Measurements from ENCODE around the gene FRMD6.
"Not testable (repeated sequence)": the region's sequence is repeated elsewhere in the genome, so short reads cannot be mapped to it uniquely, and the experiment has no call there.

FRMD6 gene

DNA sequence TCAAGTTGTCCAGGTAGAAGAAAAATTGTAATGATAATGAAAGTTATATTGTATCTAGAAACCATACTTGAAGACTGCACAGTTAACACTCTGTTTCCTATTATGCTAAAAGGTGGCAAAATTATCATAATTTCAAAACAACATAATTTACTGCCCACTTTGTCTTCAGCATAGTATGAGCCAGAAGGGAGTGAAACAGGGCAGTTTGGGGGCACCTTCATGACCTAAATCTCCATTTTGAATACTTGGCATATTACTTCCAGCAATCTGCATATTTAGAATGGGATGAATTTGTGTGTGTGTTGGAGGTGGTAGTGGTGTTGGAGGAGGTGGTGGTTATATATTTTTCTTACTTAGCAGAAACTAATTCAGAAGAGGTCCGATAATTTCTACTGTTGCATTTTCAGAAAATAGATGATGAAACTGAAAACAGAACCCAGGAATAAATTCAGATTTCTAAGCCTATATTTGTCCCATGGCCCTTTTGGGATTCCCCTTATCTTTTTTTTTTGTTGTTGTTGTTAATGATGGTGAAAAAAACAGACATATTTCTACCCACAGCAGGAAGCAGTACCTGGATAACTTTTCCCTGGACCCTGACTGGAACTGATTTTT, 26.6 kb upstream of the FRMD6 start:
- TF ChIP-seq, protein P1, sequence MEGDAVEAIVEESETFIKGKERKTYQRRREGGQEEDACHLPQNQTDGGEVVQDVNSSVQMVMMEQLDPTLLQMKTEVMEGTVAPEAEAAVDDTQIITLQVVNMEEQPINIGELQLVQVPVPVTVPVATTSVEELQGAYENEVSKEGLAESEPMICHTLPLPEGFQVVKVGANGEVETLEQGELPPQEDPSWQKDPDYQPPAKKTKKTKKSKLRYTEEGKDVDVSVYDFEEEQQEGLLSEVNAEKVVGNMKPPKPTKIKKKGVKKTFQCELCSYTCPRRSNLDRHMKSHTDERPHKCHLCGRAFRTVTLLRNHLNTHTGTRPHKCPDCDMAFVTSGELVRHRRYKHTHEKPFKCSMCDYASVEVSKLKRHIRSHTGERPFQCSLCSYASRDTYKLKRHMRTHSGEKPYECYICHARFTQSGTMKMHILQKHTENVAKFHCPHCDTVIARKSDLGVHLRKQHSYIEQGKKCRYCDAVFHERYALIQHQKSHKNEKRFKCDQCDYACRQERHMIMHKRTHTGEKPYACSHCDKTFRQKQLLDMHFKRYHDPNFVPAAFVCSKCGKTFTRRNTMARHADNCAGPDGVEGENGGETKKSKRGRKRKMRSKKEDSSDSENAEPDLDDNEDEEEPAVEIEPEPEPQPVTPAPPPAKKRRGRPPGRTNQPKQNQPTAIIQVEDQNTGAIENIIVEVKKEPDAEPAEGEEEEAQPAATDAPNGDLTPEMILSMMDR (IDR thresholded peaks at IDR 0.05; ENCODE audit: extremely low read depth, insufficient read depth, missing control alignments): no peak
- in situ Hi-C loops (cut with MboI; ENCODE audit: low pct_unique_long_range_greater_than_20kb, low sequenced_read_pairs, unreplicated experiment): no loop called here
- DNase-seq (ENCODE audit: low spot score): no peak

DNA sequence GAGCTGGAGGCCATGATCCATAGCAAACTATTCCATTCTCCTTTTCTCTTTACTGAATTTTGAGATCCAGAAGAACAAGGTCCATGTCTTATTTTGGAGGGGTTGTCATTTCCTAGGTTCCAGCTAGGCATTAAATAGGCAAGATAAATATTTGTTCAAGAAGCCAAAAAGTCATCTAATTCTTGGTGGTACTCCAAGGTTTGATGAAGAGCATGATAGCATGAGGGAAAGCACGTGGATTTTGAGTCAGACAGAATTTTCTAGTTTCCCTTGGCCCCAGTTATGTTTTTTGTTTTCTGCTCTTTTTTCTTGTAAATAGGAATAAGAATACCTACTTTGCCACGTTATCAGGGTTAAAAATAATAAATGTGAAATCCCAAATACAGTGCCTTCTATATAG, 25.5 kb upstream of the FRMD6 start:
- DNase-seq (ENCODE audit: low spot score): no peak
- TF ChIP-seq, protein P1 (IDR thresholded peaks at IDR 0.05; ENCODE audit: extremely low read depth, insufficient read depth, missing control alignments): no peak
- in situ Hi-C loops (cut with MboI; ENCODE audit: low pct_unique_long_range_greater_than_20kb, low sequenced_read_pairs, unreplicated experiment): no loop called here

DNA sequence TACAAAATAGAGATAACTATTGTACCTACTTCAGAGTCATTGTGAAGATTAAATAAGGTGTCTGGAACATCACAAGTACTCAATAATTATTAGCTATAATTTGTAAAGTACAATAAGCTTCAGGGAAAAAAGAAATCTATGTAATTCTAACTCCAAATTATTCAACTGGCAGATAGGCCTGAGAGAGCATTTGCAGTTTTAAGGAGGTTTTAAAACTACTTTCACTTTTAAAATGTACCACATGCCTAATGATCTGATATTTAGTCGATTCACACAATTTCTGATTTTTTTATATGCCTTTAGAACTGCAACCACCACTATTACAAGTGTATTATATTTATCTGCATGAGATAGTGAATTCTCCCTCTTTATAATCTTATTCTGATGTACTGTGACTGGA, 24.9 kb upstream of the FRMD6 start:
- in situ Hi-C loops (cut with MboI; ENCODE audit: low pct_unique_long_range_greater_than_20kb, low sequenced_read_pairs, unreplicated experiment): no loop called here
- no peak for DNase-seq (ENCODE audit: low spot score)
- TF ChIP-seq, protein P1 (IDR thresholded peaks at IDR 0.05; ENCODE audit: extremely low read depth, insufficient read depth, missing control alignments): no peak

DNA sequence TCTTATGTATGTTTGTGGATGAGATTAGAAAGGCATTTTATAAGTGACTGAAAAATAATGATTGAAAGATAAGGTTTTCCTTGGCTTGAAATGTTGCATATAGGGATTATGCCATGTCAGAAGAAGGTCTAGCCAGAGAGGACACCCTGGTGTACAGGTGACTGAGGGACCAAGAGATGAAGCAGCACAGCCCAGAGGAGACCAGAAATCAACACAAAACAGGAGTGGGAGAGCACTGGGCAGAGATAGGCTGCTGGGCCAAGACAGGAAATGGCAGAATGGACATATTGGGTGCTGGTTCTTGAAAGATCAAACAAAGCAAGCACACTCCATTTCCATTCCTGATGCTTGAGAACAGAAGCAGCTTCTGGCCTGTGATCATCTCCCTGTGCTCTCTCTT, 24.4 kb upstream of the FRMD6 start:
- no peak for DNase-seq (ENCODE audit: low spot score)
- in situ Hi-C loops (cut with MboI; ENCODE audit: low pct_unique_long_range_greater_than_20kb, low sequenced_read_pairs, unreplicated experiment): no loop called here
- TF ChIP-seq, protein P1 (IDR thresholded peaks at IDR 0.05; ENCODE audit: extremely low read depth, insufficient read depth, missing control alignments): no peak

DNA sequence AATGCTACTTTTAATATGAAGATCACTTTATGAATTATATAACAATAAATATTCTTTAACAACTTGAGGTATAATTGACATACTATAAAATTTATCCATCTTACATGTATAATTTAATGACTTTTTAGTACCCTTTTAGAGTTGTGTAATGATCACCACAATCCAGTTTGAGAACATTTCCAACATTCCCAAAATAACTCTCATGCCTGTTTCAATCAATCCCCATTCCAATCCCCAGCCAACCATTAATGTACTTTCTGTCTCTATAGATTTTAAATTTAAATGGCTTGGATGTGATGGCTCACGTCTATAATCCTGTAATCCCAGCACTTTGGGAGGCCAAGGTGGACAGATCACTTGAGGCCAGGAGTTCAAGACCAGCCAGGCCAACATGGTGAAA, 23.5 kb upstream of the FRMD6 start:
- DNase-seq (ENCODE audit: low spot score): no peak
- in situ Hi-C loops (cut with MboI; ENCODE audit: low pct_unique_long_range_greater_than_20kb, low sequenced_read_pairs, unreplicated experiment): no loop called here
- TF ChIP-seq, protein P1 (IDR thresholded peaks at IDR 0.05; ENCODE audit: extremely low read depth, insufficient read depth, missing control alignments): no peak

DNA sequence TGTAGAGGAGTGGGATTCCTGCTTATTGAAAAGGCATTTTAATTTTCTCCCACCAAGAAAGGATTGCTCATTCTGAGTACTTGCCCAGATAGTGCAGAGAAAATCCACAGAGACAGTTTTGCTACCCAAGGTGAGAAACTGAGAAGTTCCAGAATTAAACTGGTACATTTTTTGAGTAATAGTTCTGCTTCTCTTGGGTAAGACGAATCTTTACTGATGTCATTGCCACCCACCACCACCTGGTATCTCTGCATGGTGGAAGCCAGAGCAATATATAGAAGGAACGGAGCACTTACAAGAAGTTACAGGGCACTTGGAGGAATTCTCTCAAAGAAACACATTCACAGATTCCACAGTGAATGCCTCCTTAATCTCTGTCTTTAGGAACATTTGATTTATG, 20.7 kb upstream of the FRMD6 start:
- TF ChIP-seq, protein P1 (IDR thresholded peaks at IDR 0.05; ENCODE audit: extremely low read depth, insufficient read depth, missing control alignments): no peak
- in situ Hi-C loops (cut with MboI; ENCODE audit: low pct_unique_long_range_greater_than_20kb, low sequenced_read_pairs, unreplicated experiment): no loop called here
- DNase-seq (ENCODE audit: low spot score): no peak

DNA sequence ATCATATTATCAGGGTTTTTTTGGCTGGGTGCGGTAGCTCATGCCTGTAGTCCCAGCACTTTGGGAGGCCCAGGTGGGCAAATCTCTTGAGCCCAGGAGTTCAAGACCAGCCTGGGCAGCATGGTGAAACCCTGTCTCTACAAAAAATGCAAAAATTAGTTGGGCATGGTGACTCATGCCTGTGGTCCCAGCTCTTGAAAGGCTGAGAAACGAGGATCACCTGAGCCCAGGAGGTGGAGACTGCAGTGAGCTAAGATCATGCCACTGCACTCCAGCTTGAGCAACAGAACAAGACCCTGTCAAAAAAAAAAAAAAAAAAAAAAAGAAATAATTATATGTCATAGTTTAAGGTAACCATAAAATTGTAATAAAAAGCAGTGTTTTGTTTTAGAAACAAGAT, 18.4 kb upstream of the FRMD6 start:
- DNase-seq (ENCODE audit: low spot score); in situ Hi-C loops (cut with MboI; ENCODE audit: low pct_unique_long_range_greater_than_20kb, low sequenced_read_pairs, unreplicated experiment): not testable (repeated sequence)

All from GM13977 (cell line).